HG03460 (cell line): ENCODE data around the gene TXN2.
"Not testable (repeated sequence)": the region's sequence is repeated elsewhere in the genome, so short reads cannot be mapped to it uniquely, and the experiment has no call there.

Source experiments
- ATAC-seq: cut with Tn5 transposase; IDR thresholded peaks from one replicate; pipeline ENCODE4 v1.9.1; 2021; ENCODE audit not compliant: unreplicated experiment

TXN2 gene

GRCh38 chr22:36432592-36433317, 48.7 kb downstream of the TXN2 start:
- ATAC-seq: no peak

- no peak for ATAC-seq
Observed at GRCh38 chr22:36431977-36432376, 49.5 kb downstream of the TXN2 start.

- no peak for ATAC-seq
Observed at GRCh38 chr22:36430863-36431262, 50.6 kb downstream of the TXN2 start.

- ATAC-seq: not testable (repeated sequence)
Observed at GRCh38 chr22:36427952-36428351, 53.5 kb downstream of the TXN2 start.

GRCh38 chr22:36425977-36426523, 55.4 kb downstream of the TXN2 start:
- no peak for ATAC-seq

GRCh38 chr22:36424901-36425579, 56.4 kb downstream of the TXN2 start:
- ATAC-seq: no peak

GRCh38 chr22:36424466-36424865, 57.0 kb downstream of the TXN2 start:
- ATAC-seq: not testable (repeated sequence)

GRCh38 chr22:36423461-36424404, 57.7 kb downstream of the TXN2 start:
- no peak for ATAC-seq

- no peak for ATAC-seq
Observed at GRCh38 chr22:36422287-36423014, 59.0 kb downstream of the TXN2 start.

GRCh38 chr22:36419912-36420882, 61.2 kb downstream of the TXN2 start:
- ATAC-seq: no peak

GRCh38 chr22:36419177-36419911, 62.1 kb downstream of the TXN2 start:
- ATAC-seq: no peak

GRCh38 chr22:36417281-36417686, 64.2 kb downstream of the TXN2 start:
- ATAC-seq: no peak
